Muscle of leg (tissue), 11 donors: ENCODE measurements around the gene FXYD4. TPM values are rescaled to one million over a fixed set of nuclear protein-coding genes. Genes with fewer than 3 reads are reported as not detected.

ENCODE experiments used
- DNase-seq: peaks from one replicate; pipeline ENCODE4 v3.0.0; 2013
- H3K27ac ChIP-seq: one replicate; pipeline ENCODE4 v1.5.1; 2013; ENCODE audit warnings: mild to moderate bottlenecking, low read length, control low read depth
- H3K27me3 ChIP-seq: one replicate; pipeline ENCODE4 v1.6.1; 2013; ENCODE audit warnings: low read length; ENCODE audit not compliant: control insufficient read depth, insufficient read depth
- H3K36me3 ChIP-seq: one replicate; pipeline ENCODE4 v1.6.1; 2013; ENCODE audit warnings: low read length; ENCODE audit not compliant: control insufficient read depth, insufficient read depth
- H3K4me1 ChIP-seq: one replicate; pipeline ENCODE4 v1.6.1; 2013; ENCODE audit warnings: low read length; ENCODE audit not compliant: control insufficient read depth, insufficient read depth
- H3K4me3 ChIP-seq: one replicate; pipeline ENCODE4 v1.5.1; 2013; ENCODE audit warnings: low read length, control low read depth
- H3K9me3 ChIP-seq: replicated peaks from 2 replicates; pipeline ENCODE4 v1.6.1; 2013; ENCODE audit warnings: low read depth, low read length; ENCODE audit not compliant: control insufficient read depth
- WGBS: methylation state at CpG from one replicate; pipeline ENCODE4 v1.1.5; 2013; ENCODE audit warnings: missing lambda C conversion rate; ENCODE audit not compliant: insufficient coverage; 5-methylcytosine and 5-hydroxymethylcytosine counted together
- polyA plus RNA-seq, 8 donors: library from polyadenylated mRNA; unstranded; fragments of 120-200 nt; gene quantifications; one replicate each; pipeline versions ENCODE4 v1.2.1 to v1.2.3, GENCODE V29; 2013; ENCODE audit warnings: inconsistent platforms in 1 of 8, low replicate concordance in 1 of 8; ENCODE audit not compliant: insufficient read length in 8 of 8, insufficient read depth in 1 of 8
- total RNA-seq: library from RNA; stranded (reverse); fragments of 120-200 nt; gene quantifications from one replicate; pipeline ENCODE4 v1.2.4, GENCODE V29; 2013

The FXYD4 gene
- total and polyA plus RNA-seq, 9 donors = 0.44 to 2.6 (median 0.69) TPM

GRCh38 chr10:43383204-43383971 lies 12.0 kb downstream of the FXYD4 start:
- Histone ChIP-seq H3K9me3 (no peaks in the 10 kb centered on the region), H3K4me1 (no peaks in the 10 kb centered on the region), H3K36me3 (peaks cover 24% of the 10 kb centered on the region), H3K27me3 (no peaks in the 10 kb centered on the region), H3K4me3 (no peak overlapping the region), H3K27ac (no peak overlapping the region)
- DNase-seq = no peak
- 60% methylated on average over 5 of the region's 14 CpGs for WGBS

GRCh38 chr10:43384252-43385221 lies 13.1 kb downstream of the FXYD4 start:
- Histone ChIP-seq H3K9me3 (no peaks in the 10 kb centered on the region), H3K27ac (no peak overlapping the region), H3K4me1 (no peaks in the 10 kb centered on the region), H3K27me3 (no peaks in the 10 kb centered on the region), H3K4me3 (no peak overlapping the region), H3K36me3 (peaks cover 31% of the 10 kb centered on the region)
- DNase-seq = no peak
- WGBS = 74% methylated on average over 5 of the region's 10 CpGs

DNA sequence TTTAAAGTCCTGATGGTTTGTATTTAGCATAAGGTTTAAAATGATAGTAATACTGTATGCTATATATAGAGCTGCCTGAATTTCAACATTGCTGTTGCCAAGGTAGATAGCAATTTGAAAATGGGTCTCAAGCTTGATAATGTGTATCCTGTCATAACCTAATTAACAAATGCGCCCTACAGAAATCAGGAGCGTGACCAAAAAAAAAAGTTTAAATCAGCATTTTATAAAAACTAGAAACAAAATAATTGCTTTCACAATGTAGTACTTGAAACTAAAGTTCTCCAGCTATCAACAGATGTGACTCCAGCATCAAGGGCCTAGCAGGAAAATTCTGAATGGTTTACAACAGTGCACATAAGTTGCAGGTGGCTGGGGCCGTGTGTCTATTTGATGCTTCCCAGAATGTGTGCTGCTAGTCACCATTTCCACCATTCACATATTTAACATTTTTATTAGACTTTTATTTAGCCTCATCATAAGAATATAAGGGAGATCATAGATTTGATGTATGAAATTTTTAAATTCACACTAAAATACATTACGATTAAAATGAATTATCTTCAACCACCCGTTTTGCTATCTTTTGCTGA lies 14.1 kb downstream of the FXYD4 start:
- Histone ChIP-seq H3K9me3 (no peaks in the 10 kb centered on the region), H3K4me3 (no peak overlapping the region), H3K36me3 (peaks cover 40% of the 10 kb centered on the region), H3K27ac (no peak overlapping the region), H3K4me1 (no peaks in the 10 kb centered on the region), H3K27me3 (no peaks in the 10 kb centered on the region)
- WGBS = no CpG with 5 or more reads among the region's 5 CpGs
- DNase-seq = no peak

GRCh38 chr10:43386549-43386948 lies 15.1 kb downstream of the FXYD4 start:
- Histone ChIP-seq H3K4me3 (no peak overlapping the region), H3K9me3 (no peaks in the 10 kb centered on the region), H3K36me3 (peaks cover 51% of the 10 kb centered on the region), H3K27ac (no peak overlapping the region), H3K4me1 (no peaks in the 10 kb centered on the region), H3K27me3 (no peaks in the 10 kb centered on the region)
- DNase-seq = no peak
- WGBS = no CpG with 5 or more reads among the region's 4 CpGs

GRCh38 chr10:43386981-43387677 lies 15.7 kb downstream of the FXYD4 start:
- Histone ChIP-seq H3K27me3 (no peaks in the 10 kb centered on the region), H3K36me3 (peaks cover 56% of the 10 kb centered on the region), H3K27ac (no peak overlapping the region), H3K4me1 (no peaks in the 10 kb centered on the region), H3K9me3 (no peaks in the 10 kb centered on the region), H3K4me3 (no peak overlapping the region)
- WGBS = 93% methylated on average over 29 of the region's 29 CpGs
- no peak for DNase-seq

- no CpG with 5 or more reads among the region's 5 CpGs for WGBS
- DNase-seq = no peak
- Histone ChIP-seq H3K27ac (no peak overlapping the region), H3K27me3 (no peaks in the 10 kb centered on the region), H3K4me3 (no peak overlapping the region), H3K4me1 (no peaks in the 10 kb centered on the region), H3K36me3 (peaks cover 61% of the 10 kb centered on the region), H3K9me3 (no peaks in the 10 kb centered on the region)
Observed at GRCh38 chr10:43387678-43388032, 16.2 kb downstream of the FXYD4 start.

DNA sequence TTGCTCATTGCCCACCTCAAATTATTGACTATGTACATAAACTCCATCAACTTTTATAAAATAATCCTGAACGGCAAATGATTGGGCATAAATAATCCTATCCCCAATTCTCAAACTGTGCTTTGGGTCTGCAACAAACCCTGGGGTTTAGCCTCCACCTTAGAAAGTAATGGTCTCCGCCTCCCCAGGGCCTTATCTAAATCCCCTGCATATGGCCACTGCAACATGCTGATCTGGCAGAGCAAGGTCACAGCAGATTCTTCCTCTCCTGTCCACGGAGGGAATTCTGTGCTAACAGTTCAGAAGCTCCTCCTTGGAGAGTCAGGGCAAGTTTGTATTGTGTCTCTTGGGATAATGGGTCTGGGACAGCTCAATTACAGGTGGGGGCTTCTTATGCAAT lies 18.4 kb downstream of the FXYD4 start:
- Histone ChIP-seq H3K27ac (no peak overlapping the region), H3K9me3 (no peaks in the 10 kb centered on the region), H3K27me3 (no peaks in the 10 kb centered on the region), H3K4me3 (no peak overlapping the region), H3K36me3 (peaks cover 75% of the 10 kb centered on the region), H3K4me1 (peaks cover 2% of the 10 kb centered on the region)
- WGBS = 83% methylated on average over 2 of the region's 3 CpGs
- no peak for DNase-seq

- no peaks in the 10 kb centered on the region for H3K9me3 ChIP-seq
- H3K27me3 ChIP-seq = no peaks in the 10 kb centered on the region
- no peak overlapping the region for H3K4me3 ChIP-seq
- H3K4me1 ChIP-seq = peaks cover 6% of the 10 kb centered on the region
- no peak overlapping the region for H3K27ac ChIP-seq
- peaks cover 75% of the 10 kb centered on the region for H3K36me3 ChIP-seq
- 68% methylated on average over 4 of the region's 5 CpGs for WGBS
- DNase-seq = no peak
Observed at GRCh38 chr10:43390333-43390732, 18.9 kb downstream of the FXYD4 start.

DNA sequence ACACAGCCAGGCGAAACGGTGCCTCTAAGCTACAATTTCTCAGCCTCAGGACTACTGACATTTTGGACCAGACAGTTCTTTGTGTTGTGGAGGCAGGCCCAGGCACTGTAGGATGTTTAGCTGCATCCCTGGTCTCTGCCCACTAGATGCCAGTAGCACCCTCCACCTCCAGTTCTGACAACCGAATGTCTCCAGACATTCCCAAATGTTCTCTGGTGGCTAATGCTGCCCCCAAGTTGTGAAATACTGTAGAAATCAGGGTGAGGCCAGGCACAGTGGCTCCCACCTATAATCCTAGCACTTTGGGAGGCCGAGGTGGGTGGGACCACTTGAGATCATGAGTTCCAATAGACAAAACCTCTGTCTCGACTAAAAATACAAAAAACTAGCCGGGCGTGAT lies 19.3 kb downstream of the FXYD4 start:
- H3K27me3 ChIP-seq = no peaks in the 10 kb centered on the region
- H3K36me3 ChIP-seq = peaks cover 71% of the 10 kb centered on the region
- H3K4me3 ChIP-seq = no peak overlapping the region
- peak; percentile 53 for DNase-seq
- no peak overlapping the region for H3K27ac ChIP-seq
- 93% methylated on average over 3 of the region's 7 CpGs for WGBS
- no peaks in the 10 kb centered on the region for H3K9me3 ChIP-seq
- peaks cover 9% of the 10 kb centered on the region for H3K4me1 ChIP-seq
